Measurements from ENCODE around the gene CCDC112. TPM values are rescaled to one million over a fixed set of nuclear protein-coding genes. Genes with fewer than 3 reads are reported as not detected.

The CCDC112 gene
- total RNA-seq (1 to 10 TPM; 1.6 to 5.5 (median 4.3) TPM), polyA plus RNA-seq (10 to 100 TPM in 1 of 3 donors, 1 to 10 TPM in 2; 3.0 to 10.1 (median 6.8) TPM)
- long read RNA-seq, donor 1 = 0 reads
- long read RNA-seq, donor 2 = 0 reads
- long read RNA-seq, donor 3 = 0 reads
- long read RNA-seq, donor 4, partial matches to known transcripts = 1 of 1 reads
- long read RNA-seq, donor 4, other reads (novel, unspliced or antisense) = 0 of 1 reads
- long read RNA-seq, donor 5, partial matches to known transcripts = 0 of 5 reads
- long read RNA-seq, donor 5, other reads (novel, unspliced or antisense) = 1 of 5 reads
- long read RNA-seq, donor 6, partial matches to known transcripts = 3 of 3 reads
- long read RNA-seq, donor 6, other reads (novel, unspliced or antisense) = 0 of 3 reads
- long read RNA-seq, donor 7 = 0 reads
- long read RNA-seq, donor 8, partial matches to known transcripts = 0 of 1 reads
- long read RNA-seq, donor 8, other reads (novel, unspliced or antisense) = 0 of 1 reads
- long read RNA-seq, donor 9, partial matches to known transcripts = 0 of 1 reads
- long read RNA-seq, donor 9, other reads (novel, unspliced or antisense) = 0 of 1 reads
- long read RNA-seq, donor 10 = 0 reads

- no peaks in the 10 kb centered on the region for H3K36me3 ChIP-seq (replicated peaks in 1 of 2)
- no peaks in the 10 kb centered on the region for H3K27me3 ChIP-seq
- intact Hi-C loops (cut with DNase I) = no loop called here
- peak within 1 kb of the TSS; percentile 26 to 83 (median 63) for H3K4me3 ChIP-seq
- WGBS, 4 donors = 1 to 2% (median 1%) methylated on average over 14 to 85 of the region's 86 CpGs
- peak; percentile 80 to 86 (median 84) for DNase-seq
- peak within 1 kb of the TSS in 3 of 5 donors; percentile 24 to 60 (median 58) for H3K27ac ChIP-seq
- peaks cover 0 to 12% of the 10 kb centered on the region in 2 donors for H3K4me1 ChIP-seq (replicated peaks in 1 of 2)
- H3K9me3 ChIP-seq (replicated peaks in 1 of 3) = no peaks in the 10 kb centered on the region
- TF ChIP-seq, protein P1, sequence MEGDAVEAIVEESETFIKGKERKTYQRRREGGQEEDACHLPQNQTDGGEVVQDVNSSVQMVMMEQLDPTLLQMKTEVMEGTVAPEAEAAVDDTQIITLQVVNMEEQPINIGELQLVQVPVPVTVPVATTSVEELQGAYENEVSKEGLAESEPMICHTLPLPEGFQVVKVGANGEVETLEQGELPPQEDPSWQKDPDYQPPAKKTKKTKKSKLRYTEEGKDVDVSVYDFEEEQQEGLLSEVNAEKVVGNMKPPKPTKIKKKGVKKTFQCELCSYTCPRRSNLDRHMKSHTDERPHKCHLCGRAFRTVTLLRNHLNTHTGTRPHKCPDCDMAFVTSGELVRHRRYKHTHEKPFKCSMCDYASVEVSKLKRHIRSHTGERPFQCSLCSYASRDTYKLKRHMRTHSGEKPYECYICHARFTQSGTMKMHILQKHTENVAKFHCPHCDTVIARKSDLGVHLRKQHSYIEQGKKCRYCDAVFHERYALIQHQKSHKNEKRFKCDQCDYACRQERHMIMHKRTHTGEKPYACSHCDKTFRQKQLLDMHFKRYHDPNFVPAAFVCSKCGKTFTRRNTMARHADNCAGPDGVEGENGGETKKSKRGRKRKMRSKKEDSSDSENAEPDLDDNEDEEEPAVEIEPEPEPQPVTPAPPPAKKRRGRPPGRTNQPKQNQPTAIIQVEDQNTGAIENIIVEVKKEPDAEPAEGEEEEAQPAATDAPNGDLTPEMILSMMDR (IDR thresholded peaks at IDR 0.05) = no peak
- TF ChIP-seq POLR2A (IDR thresholded peaks at IDR 0.05) = peak; percentile 38 to 63
These were observed at the start of gene CCDC112 for GRCh38 chr5:115296124-115297022. Gene CCDC112 (minus strand): TSS chr5:115296654. CDS start chr5:115296543, 111 bp downstream.

DNA sequence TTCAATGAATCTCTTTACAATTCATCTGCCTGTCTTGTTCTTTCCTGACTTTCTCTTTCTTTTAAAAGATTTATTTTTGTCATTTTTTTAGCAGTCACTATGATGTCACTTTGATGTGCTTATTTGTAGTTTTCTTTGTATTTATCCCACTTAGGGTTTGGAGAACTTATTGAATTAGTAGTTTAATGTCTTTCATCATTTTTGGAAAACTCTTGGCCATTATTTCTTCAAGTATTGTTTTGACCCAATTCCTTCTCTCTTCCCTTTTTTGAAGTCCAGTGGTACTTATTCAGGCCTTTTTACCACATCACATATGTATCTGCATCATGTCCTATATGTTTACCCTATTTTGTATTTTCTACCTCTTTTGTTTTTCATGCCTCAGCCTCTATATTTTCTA, 48.9 kb upstream of the CCDC112 start:
- no peaks in the 10 kb centered on the region for H3K9me3 ChIP-seq (replicated peaks in 1 of 3)
- intact Hi-C loops (cut with DNase I) = no loop called here
- DNase-seq = no peak
- H3K36me3 ChIP-seq (replicated peaks in 1 of 2) = no peaks in the 10 kb centered on the region
- H3K4me1 ChIP-seq (replicated peaks in 1 of 2) = peaks cover 0 to 12% of the 10 kb centered on the region in 2 donors
- no peak overlapping the region for H3K27ac ChIP-seq
- no peaks in the 10 kb centered on the region for H3K27me3 ChIP-seq
- H3K4me3 ChIP-seq = no peak overlapping the region
- TF ChIP-seq POLR2A (IDR thresholded peaks at IDR 0.05) = no peak
- TF ChIP-seq, protein P1 (IDR thresholded peaks at IDR 0.05) = no peak

- 63 to 81% (median 72%) methylated on average over 1 of the region's 1 CpG for WGBS, 4 donors
- Histone ChIP-seq H3K4me3 (no peak overlapping the region), H3K9me3 (replicated peaks in 1 of 3) (no peaks in the 10 kb centered on the region), H3K27ac (no peak overlapping the region), H3K4me1 (replicated peaks in 1 of 2) (peaks cover 0 to 2% of the 10 kb centered on the region in 2 donors), H3K27me3 (no peaks in the 10 kb centered on the region), H3K36me3 (replicated peaks in 1 of 2) (no peaks in the 10 kb centered on the region)
- TF ChIP-seq, protein P1 (IDR thresholded peaks at IDR 0.05) = no peak
- no peak for TF ChIP-seq POLR2A (IDR thresholded peaks at IDR 0.05)
- intact Hi-C loops (cut with DNase I) = no loop called here
- no peak for DNase-seq
These were observed 47.4 kb upstream of the CCDC112 start for GRCh38 chr5:115343855-115344254.

Data from adrenal gland (tissue), 19 donors.